ENCODE measurements around the gene SSX2. TPM values are rescaled to one million over a fixed set of nuclear protein-coding genes. Genes with fewer than 3 reads are reported as not detected.
"Not testable (repeated sequence)": the region's sequence is repeated elsewhere in the genome, so short reads cannot be mapped to it uniquely, and the experiment has no call there.

SSX2 gene
- total RNA-seq, 1 donor from 2014 or later, result not detected

DNA sequence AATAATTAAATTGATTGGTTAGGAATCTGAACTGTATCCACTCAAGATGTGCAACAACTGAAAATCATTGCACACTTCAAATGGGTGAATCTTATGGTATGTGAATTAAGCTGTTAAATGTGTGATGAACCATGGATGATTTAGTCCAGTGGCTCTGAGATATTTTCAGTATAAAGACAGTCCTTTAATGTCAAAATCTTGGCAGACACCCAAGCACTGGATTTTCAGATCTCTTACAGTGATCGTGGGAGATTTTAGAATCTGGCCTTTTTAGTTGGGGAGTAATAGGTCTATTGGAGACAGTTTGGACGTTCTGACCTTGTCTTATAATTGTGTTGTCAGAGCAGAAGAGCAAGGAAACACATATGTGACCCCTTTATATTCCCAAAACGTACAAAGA is 56.3 kb downstream of the SSX2 start:
- H3K4me3 ChIP-seq (ENCODE audit: insufficient read depth, low read depth, low read length); H3K27me3 Mint-ChIP-seq (ENCODE audit: low read depth, unreplicated experiment); H3K27ac Mint-ChIP-seq (ENCODE audit: unreplicated experiment); H3K79me2 ChIP-seq (ENCODE audit: insufficient read depth, low read length); H4K20me1 ChIP-seq (ENCODE audit: insufficient read depth, low read length); H3K9me3 Mint-ChIP-seq (ENCODE audit: unreplicated experiment); H3K27me3 ChIP-seq (ENCODE audit: insufficient read depth, low read length); H3K36me3 ChIP-seq (ENCODE audit: insufficient read depth, low read length); H3K4me2 ChIP-seq (ENCODE audit: low read length); H3K4me1 Mint-ChIP-seq (ENCODE audit: low read depth, unreplicated experiment); DNase-seq (ENCODE audit: low read depth); H3K4me3 Mint-ChIP-seq (ENCODE audit: unreplicated experiment); H3K36me3 Mint-ChIP-seq (ENCODE audit: low read depth, unreplicated experiment); H3K27ac ChIP-seq (ENCODE audit: low read depth, low read length); H3K4me1 ChIP-seq (ENCODE audit: insufficient read depth, low read length); H2AFZ ChIP-seq (ENCODE audit: low read depth, low read length); H3K9ac ChIP-seq (ENCODE audit: low read length); H3K9me3 ChIP-seq (ENCODE audit: insufficient read depth, low read depth, low read length): not testable (repeated sequence)
- peak; percentile 45 for FAIRE-seq

DNA sequence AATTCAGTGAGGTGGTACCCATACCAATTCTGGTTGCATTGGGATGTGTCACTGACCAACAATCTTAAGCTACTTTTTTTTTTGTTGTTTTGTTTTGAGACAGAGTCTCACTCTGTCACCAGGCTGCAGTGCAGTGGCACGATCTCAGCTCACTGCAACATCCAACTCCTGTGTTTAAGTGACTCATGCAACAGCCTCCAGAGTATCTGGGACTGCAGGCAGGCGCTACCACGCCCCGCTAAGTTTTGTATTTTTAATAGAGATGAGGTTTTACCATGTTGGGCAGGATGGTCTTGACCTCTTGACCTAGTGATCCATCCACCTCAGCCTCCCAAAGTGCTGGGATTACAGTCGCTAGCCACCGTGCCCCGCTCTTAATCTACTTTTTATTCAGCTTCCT is 58.0 kb downstream of the SSX2 start:
- FAIRE-seq; H3K4me3 Mint-ChIP-seq (ENCODE audit: unreplicated experiment); H3K27me3 Mint-ChIP-seq (ENCODE audit: low read depth, unreplicated experiment); H3K9me3 ChIP-seq (ENCODE audit: insufficient read depth, low read depth, low read length); H3K9me3 Mint-ChIP-seq (ENCODE audit: unreplicated experiment); H3K36me3 ChIP-seq (ENCODE audit: insufficient read depth, low read length); H3K36me3 Mint-ChIP-seq (ENCODE audit: low read depth, unreplicated experiment); H3K9ac ChIP-seq (ENCODE audit: low read length); H3K27me3 ChIP-seq (ENCODE audit: insufficient read depth, low read length); H3K79me2 ChIP-seq (ENCODE audit: insufficient read depth, low read length); H3K27ac ChIP-seq (ENCODE audit: low read depth, low read length); H3K4me3 ChIP-seq (ENCODE audit: insufficient read depth, low read depth, low read length); DNase-seq (ENCODE audit: low read depth); H2AFZ ChIP-seq (ENCODE audit: low read depth, low read length); H3K4me1 Mint-ChIP-seq (ENCODE audit: low read depth, unreplicated experiment); H4K20me1 ChIP-seq (ENCODE audit: insufficient read depth, low read length); H3K4me2 ChIP-seq (ENCODE audit: low read length); H3K27ac Mint-ChIP-seq (ENCODE audit: unreplicated experiment); H3K4me1 ChIP-seq (ENCODE audit: insufficient read depth, low read length): not testable (repeated sequence)

Other genes starting within 250 kb of the SSX2 start
- not detected in 2 replicates for gene XAGE1A, start 211.4 kb downstream of the SSX2 start, total RNA-seq
- gene XAGE1B, start 190.1 kb downstream of the SSX2 start, total RNA-seq, result not detected in 2 replicates
- not detected in 2 replicates for gene SSX7, start 52.3 kb downstream of the SSX2 start, total RNA-seq
- gene SSX2B, start 44.1 kb upstream of the SSX2 start, total RNA-seq, result not detected in 2 replicates
- gene SPANXN5, start 90.2 kb upstream of the SSX2 start, total RNA-seq, result not detected in 2 replicates
- not detected in 2 replicates for gene XAGE5, start 104.1 kb upstream of the SSX2 start, total RNA-seq
- not detected in 2 replicates for gene XAGE3, start 160.9 kb upstream of the SSX2 start, total RNA-seq
- 19.4 and 21.4 TPM in 2 replicates for gene FAM156B, start 190.2 kb upstream of the SSX2 start, total RNA-seq

All from astrocyte (in vitro differentiated cells and primary cell).